ENCODE results near the gene FRS3. TPM values are rescaled to one million over a fixed set of nuclear protein-coding genes. Genes with fewer than 3 reads are reported as not detected.

Gene FRS3
- total and polyA plus RNA-seq, 2 of the 13 experiments (the other 11 are each of a cell fraction or from before 2014, with no cell fraction given): 3.0 to 7.4 TPM

DNA sequence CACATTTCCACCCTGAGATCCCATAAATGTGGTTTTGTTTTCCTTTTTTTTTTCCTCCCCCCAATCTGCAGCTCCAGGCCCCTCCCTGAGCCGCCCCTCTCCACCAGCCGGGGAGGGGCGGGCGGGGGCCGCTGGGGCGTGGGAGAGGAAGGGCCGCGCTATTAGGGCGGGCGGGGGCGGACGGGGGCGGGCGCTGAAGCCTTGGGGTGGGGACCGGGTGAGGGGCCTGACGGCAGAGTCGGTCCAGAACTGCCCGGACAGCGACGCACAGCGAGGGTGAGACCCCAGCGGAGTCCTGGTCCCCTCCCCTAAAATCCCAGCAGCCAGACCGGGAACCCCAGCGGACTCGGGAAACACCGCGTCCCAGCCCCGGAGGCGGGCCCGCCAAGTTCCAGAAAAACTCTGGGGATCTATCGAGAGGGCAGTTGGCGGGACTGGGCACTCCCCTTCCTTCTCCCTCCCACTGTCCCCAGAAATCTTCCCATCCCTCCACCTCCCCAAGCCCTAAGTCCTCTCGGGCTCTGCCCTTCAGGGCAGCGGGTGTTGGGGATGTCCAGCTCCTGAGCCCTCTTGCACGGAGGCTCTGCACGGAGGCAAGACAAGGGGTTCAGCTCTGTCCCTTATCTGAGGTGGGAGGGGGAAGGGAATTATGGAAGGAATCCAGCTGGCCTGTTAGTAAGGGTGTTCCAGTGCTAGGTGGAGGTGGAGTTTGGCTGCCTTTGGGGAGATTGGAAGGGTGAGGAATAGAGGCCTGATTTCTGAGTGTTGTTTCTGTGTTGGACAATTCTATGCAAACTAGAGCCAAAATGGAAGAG is 1.1 kb upstream of the FRS3 start, which contains the start of gene PRICKLE4 (continued):
- TF ChIP-seq, protein P1, sequence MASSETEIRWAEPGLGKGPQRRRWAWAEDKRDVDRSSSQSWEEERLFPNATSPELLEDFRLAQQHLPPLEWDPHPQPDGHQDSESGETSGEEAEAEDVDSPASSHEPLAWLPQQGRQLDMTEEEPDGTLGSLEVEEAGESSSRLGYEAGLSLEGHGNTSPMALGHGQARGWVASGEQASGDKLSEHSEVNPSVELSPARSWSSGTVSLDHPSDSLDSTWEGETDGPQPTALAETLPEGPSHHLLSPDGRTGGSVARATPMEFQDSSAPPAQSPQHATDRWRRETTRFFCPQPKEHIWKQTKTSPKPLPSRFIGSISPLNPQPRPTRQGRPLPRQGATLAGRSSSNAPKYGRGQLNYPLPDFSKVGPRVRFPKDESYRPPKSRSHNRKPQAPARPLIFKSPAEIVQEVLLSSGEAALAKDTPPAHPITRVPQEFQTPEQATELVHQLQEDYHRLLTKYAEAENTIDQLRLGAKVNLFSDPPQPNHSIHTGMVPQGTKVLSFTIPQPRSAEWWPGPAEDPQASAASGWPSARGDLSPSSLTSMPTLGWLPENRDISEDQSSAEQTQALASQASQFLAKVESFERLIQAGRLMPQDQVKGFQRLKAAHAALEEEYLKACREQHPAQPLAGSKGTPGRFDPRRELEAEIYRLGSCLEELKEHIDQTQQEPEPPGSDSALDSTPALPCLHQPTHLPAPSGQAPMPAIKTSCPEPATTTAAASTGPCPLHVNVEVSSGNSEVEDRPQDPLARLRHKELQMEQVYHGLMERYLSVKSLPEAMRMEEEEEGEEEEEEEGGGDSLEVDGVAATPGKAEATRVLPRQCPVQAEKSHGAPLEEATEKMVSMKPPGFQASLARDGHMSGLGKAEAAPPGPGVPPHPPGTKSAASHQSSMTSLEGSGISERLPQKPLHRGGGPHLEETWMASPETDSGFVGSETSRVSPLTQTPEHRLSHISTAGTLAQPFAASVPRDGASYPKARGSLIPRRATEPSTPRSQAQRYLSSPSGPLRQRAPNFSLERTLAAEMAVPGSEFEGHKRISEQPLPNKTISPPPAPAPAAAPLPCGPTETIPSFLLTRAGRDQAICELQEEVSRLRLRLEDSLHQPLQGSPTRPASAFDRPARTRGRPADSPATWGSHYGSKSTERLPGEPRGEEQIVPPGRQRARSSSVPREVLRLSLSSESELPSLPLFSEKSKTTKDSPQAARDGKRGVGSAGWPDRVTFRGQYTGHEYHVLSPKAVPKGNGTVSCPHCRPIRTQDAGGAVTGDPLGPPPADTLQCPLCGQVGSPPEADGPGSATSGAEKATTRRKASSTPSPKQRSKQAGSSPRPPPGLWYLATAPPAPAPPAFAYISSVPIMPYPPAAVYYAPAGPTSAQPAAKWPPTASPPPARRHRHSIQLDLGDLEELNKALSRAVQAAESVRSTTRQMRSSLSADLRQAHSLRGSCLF (CRISPR knock-in tag; IDR thresholded peaks at IDR 0.05; ENCODE audit: borderline replicate concordance): no peak
- TF ChIP-seq, protein P2, sequence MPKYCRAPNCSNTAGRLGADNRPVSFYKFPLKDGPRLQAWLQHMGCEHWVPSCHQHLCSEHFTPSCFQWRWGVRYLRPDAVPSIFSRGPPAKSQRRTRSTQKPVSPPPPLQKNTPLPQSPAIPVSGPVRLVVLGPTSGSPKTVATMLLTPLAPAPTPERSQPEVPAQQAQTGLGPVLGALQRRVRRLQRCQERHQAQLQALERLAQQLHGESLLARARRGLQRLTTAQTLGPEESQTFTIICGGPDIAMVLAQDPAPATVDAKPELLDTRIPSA (CRISPR knock-in tag; IDR thresholded peaks at IDR 0.05; ENCODE audit: borderline replicate concordance): 0 out of 2 replicates have a peak, but pooled peaks have one; percentile 32
- TF ChIP-seq ZNF746 (CRISPR knock-in tag; IDR thresholded peaks at IDR 0.05) (peak; percentile 67), THAP11 (CRISPR knock-in tag; IDR thresholded peaks at IDR 0.05) (no peak), MEIS2 (CRISPR knock-in tag; IDR thresholded peaks at IDR 0.05) (0 out of 2 replicates have a peak, but pooled peaks have one; percentile 15), MYC (CRISPR knock-in tag; IDR thresholded peaks at IDR 0.05; ENCODE audit: borderline replicate concordance) (0 out of 2 replicates have a peak, but pooled peaks have one; percentile 15), ZNF558 (CRISPR knock-in tag; IDR thresholded peaks at IDR 0.05; ENCODE audit: borderline replicate concordance) (0 out of 2 replicates have a peak, but pooled peaks have one; percentile 5), CC2D1A (CRISPR knock-in tag; IDR thresholded peaks at IDR 0.05) (no peak), ZNF251 (CRISPR knock-in tag; IDR thresholded peaks at IDR 0.05) (0 out of 2 replicates have a peak, but pooled peaks have one; percentile 13), ZFP62 (CRISPR knock-in tag; IDR thresholded peaks at IDR 0.05) (no peak), ZNF234 (CRISPR knock-in tag; conservative IDR thresholded peaks at IDR 0.05) (no peak), RAD21 (CRISPR knock-in tag; IDR thresholded peaks at IDR 0.05) (no peak), ZNF605 (CRISPR knock-in tag; IDR thresholded peaks at IDR 0.05) (0 out of 2 replicates have a peak, but pooled peaks have one; percentile 22), MIXL1 (CRISPR knock-in tag; IDR thresholded peaks at IDR 0.05) (no peak), NFKBIZ (CRISPR knock-in tag; IDR thresholded peaks at IDR 0.05) (no peak), RXRB (CRISPR knock-in tag; IDR thresholded peaks at IDR 0.05; ENCODE audit: borderline replicate concordance) (no peak), GATA4 (IDR thresholded peaks at IDR 0.05; ENCODE audit: borderline replicate concordance, low read depth) (no peak)
- TF ChIP-seq, protein P3, sequence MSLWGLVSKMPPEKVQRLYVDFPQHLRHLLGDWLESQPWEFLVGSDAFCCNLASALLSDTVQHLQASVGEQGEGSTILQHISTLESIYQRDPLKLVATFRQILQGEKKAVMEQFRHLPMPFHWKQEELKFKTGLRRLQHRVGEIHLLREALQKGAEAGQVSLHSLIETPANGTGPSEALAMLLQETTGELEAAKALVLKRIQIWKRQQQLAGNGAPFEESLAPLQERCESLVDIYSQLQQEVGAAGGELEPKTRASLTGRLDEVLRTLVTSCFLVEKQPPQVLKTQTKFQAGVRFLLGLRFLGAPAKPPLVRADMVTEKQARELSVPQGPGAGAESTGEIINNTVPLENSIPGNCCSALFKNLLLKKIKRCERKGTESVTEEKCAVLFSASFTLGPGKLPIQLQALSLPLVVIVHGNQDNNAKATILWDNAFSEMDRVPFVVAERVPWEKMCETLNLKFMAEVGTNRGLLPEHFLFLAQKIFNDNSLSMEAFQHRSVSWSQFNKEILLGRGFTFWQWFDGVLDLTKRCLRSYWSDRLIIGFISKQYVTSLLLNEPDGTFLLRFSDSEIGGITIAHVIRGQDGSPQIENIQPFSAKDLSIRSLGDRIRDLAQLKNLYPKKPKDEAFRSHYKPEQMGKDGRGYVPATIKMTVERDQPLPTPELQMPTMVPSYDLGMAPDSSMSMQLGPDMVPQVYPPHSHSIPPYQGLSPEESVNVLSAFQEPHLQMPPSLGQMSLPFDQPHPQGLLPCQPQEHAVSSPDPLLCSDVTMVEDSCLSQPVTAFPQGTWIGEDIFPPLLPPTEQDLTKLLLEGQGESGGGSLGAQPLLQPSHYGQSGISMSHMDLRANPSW (CRISPR knock-in tag; IDR thresholded peaks at IDR 0.05; ENCODE audit: borderline replicate concordance): no peak
- TF ChIP-seq, protein P4, sequence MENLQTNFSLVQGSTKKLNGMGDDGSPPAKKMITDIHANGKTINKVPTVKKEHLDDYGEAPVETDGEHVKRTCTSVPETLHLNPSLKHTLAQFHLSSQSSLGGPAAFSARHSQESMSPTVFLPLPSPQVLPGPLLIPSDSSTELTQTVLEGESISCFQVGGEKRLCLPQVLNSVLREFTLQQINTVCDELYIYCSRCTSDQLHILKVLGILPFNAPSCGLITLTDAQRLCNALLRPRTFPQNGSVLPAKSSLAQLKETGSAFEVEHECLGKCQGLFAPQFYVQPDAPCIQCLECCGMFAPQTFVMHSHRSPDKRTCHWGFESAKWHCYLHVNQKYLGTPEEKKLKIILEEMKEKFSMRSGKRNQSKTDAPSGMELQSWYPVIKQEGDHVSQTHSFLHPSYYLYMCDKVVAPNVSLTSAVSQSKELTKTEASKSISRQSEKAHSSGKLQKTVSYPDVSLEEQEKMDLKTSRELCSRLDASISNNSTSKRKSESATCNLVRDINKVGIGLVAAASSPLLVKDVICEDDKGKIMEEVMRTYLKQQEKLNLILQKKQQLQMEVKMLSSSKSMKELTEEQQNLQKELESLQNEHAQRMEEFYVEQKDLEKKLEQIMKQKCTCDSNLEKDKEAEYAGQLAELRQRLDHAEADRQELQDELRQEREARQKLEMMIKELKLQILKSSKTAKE (CRISPR knock-in tag; IDR thresholded peaks at IDR 0.05; ENCODE audit: borderline replicate concordance): 0 out of 2 replicates have a peak, but pooled peaks have one; percentile 18
